PC-3 (cell line): Measurements from ENCODE around the gene COLEC11. TPM values are rescaled to one million over a fixed set of nuclear protein-coding genes. Genes with fewer than 3 reads are reported as not detected.

Source experiments
- ATAC-seq: fragments of 200-7000 bp; cut with Tn5 transposase; 2 replicates; pipeline ENCODE4 v1.9.1; 2020; ENCODE audit warnings: mild to moderate bottlenecking, moderate library complexity
- BruUV-seq: library from RNA; stranded (reverse); fragments of 400-500 nt; replicated peaks from 2 replicates; lab custom pipeline; 2021; lab: Mats Ljungman, UMichigan
- CTCF ChIA-PET: fragments of 300-600 bp; sonication (Branson Sonifier 250); formaldehyde crosslinking; loops from one replicate; lab custom pipeline; 2022; ENCODE audit warnings: antibody characterized with exemption; lab: Charles Lee
- POLR2A ChIA-PET: fragments of 300-600 bp; sonication (Branson Sonifier 250); formaldehyde crosslinking; loops from one replicate; lab custom pipeline; 2022; ENCODE audit warnings: antibody characterized with exemption; ENCODE audit not compliant: unreplicated experiment; lab: Charles Lee
- DNase-seq: peaks from one replicate; pipeline ENCODE4 v3.0.0-alpha.2; 2015
- H2AFZ ChIP-seq: fragments of 300-600 bp; sonication (generic); 2 replicates; pipeline ENCODE4 v1.6.0; 2016; ENCODE audit warnings: antibody characterized with exemption, low read length
- H3F3A ChIP-seq: fragments of 300-600 bp; sonication (generic); one replicate; pipeline ENCODE4 v1.6.0; 2017; ENCODE audit warnings: antibody characterized with exemption, low read length, control low read depth, mild to moderate bottlenecking; ENCODE audit not compliant: unreplicated experiment
- H3K27ac ChIP-seq: fragments of 300-600 bp; sonication (generic); 2 replicates; pipeline ENCODE4 v1.5.1; 2016; ENCODE audit warnings: mild to moderate bottlenecking, low read length
- H3K27me3 ChIP-seq: fragments of 300-600 bp; sonication (generic); 2 replicates; pipeline ENCODE4 v1.6.1; 2016; ENCODE audit warnings: low read length, mixed read lengths
- H3K36me3 ChIP-seq: fragments of 300-600 bp; sonication (generic); 2 replicates; pipeline ENCODE4 v1.6.1; 2016; ENCODE audit warnings: low read depth, mixed run types, low read length, mixed read lengths
- H3K4me1 ChIP-seq: fragments of 300-600 bp; sonication (generic); 2 replicates; pipeline ENCODE4 v1.5.1; 2016; ENCODE audit warnings: low read length; ENCODE audit not compliant: insufficient read depth
- H3K4me2 ChIP-seq: fragments of 300-600 bp; sonication (generic); 2 replicates; pipeline ENCODE4 v1.6.0; 2016; ENCODE audit warnings: low read length
- H3K4me3 ChIP-seq: fragments of 300-600 bp; sonication (generic); 2 replicates; pipeline ENCODE4 v1.5.1; 2016; ENCODE audit warnings: mild to moderate bottlenecking, low read length, mixed read lengths
- H3K79me2 ChIP-seq: fragments of 300-600 bp; sonication (generic); 2 replicates; pipeline ENCODE4 v1.6.1; 2017; ENCODE audit warnings: low read length, mixed read lengths
- H3K9ac ChIP-seq: fragments of 300-600 bp; sonication (generic); 2 replicates; pipeline ENCODE4 v1.6.0; 2016; ENCODE audit warnings: mild to moderate bottlenecking, low read length
- H3K9me2 ChIP-seq: fragments of 300-600 bp; sonication (generic); replicated peaks from 2 replicates; pipeline ENCODE4 v1.6.1; 2016; ENCODE audit warnings: mixed run types, low read length, mixed read lengths
- H3K9me3 ChIP-seq: fragments of 300-600 bp; sonication (generic); 2 replicates; pipeline ENCODE4 v1.6.1; 2016; ENCODE audit warnings: low read length, mixed read lengths
- H4K20me1 ChIP-seq: fragments of 300-600 bp; sonication (generic); 2 replicates; pipeline ENCODE4 v1.6.1; 2016; ENCODE audit warnings: low read length, mixed read lengths
- EZH2 ChIP-seq: fragments of 300-600 bp; sonication (generic); IDR thresholded peaks from one replicate; pipeline ENCODE4 v1.6.1; 2017; ENCODE audit warnings: antibody characterized with exemption, mild to moderate bottlenecking, low read length; ENCODE audit not compliant: unreplicated experiment
- EZH2phosphoT487 ChIP-seq: fragments of 300-600 bp; sonication (generic); IDR thresholded peaks from 2 replicates; pipeline ENCODE4 v1.6.1; 2018; ENCODE audit warnings: mild to moderate bottlenecking, antibody characterized with exemption, low read length, borderline replicate concordance
- intact Hi-C: fragments of 100-400 bp; cut with micrococcal nuclease; formaldehyde crosslinking; loops from 2 replicates; pipeline ENCODE4 v1.9.0; 2023
- total RNA-seq: library from RNA; depleted of rRNA; stranded (reverse); fragments of >200 nt; gene quantifications from 2 replicates; pipeline ENCODE4 v1.2.3, GENCODE V29; 2014
- TF ChIP-seq, protein P1 (sequence below): fragments of 300-600 bp; sonication (generic); conservative IDR thresholded peaks from 2 replicates; pipeline ENCODE4 v1.5.1; 2017; ENCODE audit warnings: antibody characterized with exemption, low read depth, mild to moderate bottlenecking, low read length

The COLEC11 gene
- total RNA-seq, 1 experiment from 2014 or later: 0.44 TPM

DNA sequence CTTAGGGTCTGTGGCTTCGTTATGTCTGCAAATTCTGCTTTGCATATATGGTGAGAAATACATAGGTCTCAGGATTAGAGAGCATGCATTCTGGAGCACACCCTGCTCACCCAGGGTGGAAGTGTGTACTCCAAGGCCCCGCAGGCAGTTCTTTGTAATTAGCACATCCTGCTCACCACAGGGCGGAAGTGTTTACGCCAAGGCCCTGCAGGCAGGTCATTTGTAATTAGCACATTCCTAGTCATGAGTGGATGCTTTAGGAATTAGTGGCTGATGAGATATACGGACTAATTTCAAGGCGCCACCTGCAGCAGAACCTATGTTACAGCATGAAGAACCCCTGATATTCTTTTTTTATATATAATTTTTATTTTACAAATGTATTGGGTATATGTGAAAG, 67.3 kb downstream of the COLEC11 start:
- H2AFZ ChIP-seq: no peak overlapping the region
- no peak overlapping the region for H3K4me3 ChIP-seq
- no peaks in the 10 kb centered on the region for H3F3A ChIP-seq
- ATAC-seq (no peak), DNase-seq (no peak)
- no peaks in the 10 kb centered on the region for H3K27me3 ChIP-seq
- no peaks in the 10 kb centered on the region for H3K9me2 ChIP-seq
- no peaks in the 10 kb centered on the region for H3K79me2 ChIP-seq
- no peaks in the 10 kb centered on the region for H3K4me1 ChIP-seq
- H3K36me3 ChIP-seq: no peaks in the 10 kb centered on the region
- CTCF ChIA-PET: no interaction called here
- intact Hi-C loops: no loop called here
- no peaks in the 10 kb centered on the region for H3K9me3 ChIP-seq
- H3K9ac ChIP-seq: no peak overlapping the region
- TF ChIP-seq, protein P1, sequence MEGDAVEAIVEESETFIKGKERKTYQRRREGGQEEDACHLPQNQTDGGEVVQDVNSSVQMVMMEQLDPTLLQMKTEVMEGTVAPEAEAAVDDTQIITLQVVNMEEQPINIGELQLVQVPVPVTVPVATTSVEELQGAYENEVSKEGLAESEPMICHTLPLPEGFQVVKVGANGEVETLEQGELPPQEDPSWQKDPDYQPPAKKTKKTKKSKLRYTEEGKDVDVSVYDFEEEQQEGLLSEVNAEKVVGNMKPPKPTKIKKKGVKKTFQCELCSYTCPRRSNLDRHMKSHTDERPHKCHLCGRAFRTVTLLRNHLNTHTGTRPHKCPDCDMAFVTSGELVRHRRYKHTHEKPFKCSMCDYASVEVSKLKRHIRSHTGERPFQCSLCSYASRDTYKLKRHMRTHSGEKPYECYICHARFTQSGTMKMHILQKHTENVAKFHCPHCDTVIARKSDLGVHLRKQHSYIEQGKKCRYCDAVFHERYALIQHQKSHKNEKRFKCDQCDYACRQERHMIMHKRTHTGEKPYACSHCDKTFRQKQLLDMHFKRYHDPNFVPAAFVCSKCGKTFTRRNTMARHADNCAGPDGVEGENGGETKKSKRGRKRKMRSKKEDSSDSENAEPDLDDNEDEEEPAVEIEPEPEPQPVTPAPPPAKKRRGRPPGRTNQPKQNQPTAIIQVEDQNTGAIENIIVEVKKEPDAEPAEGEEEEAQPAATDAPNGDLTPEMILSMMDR: no peak
- no peak for TF ChIP-seq EZH2phosphoT487
- BruUV-seq: no TSS peak
- no peak overlapping the region for H3K27ac ChIP-seq
- H4K20me1 ChIP-seq: no peaks in the 10 kb centered on the region
- H3K4me2 ChIP-seq: no peak overlapping the region
- POLR2A ChIA-PET: no interaction called here

DNA sequence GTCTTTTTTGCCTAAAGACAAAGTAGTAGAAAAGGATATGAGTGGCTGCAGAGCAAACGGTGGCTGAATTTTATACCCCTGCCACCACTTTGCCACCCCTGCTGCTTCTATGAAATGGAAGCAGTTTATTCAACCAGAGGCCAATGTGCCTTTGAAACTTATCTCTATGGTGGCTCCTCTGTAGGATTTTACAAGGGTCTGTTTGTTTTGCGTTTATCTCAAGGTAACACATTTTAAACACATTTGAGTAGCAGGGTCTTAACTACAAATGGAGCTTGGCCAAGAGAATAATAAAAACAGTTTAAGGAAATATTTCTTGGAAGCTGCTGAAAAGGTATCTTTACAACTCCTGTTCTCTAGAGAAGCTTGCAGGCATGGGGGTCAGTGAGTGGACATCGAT, 69.2 kb downstream of the COLEC11 start:
- H2AFZ ChIP-seq: no peak overlapping the region
- no peaks in the 10 kb centered on the region for H3K4me1 ChIP-seq
- no peak overlapping the region for H3K4me3 ChIP-seq
- no TSS peak for BruUV-seq
- no peak overlapping the region for H3K9ac ChIP-seq
- no peaks in the 10 kb centered on the region for H3K9me2 ChIP-seq
- H3K36me3 ChIP-seq: no peaks in the 10 kb centered on the region
- CTCF ChIA-PET: no interaction called here
- H3K9me3 ChIP-seq: no peaks in the 10 kb centered on the region
- no peak overlapping the region for H3K4me2 ChIP-seq
- TF ChIP-seq EZH2 (no peak), EZH2phosphoT487 (no peak)
- TF ChIP-seq, protein P1: no peak
- POLR2A ChIA-PET: no interaction called here
- no peaks in the 10 kb centered on the region for H3F3A ChIP-seq
- no peak overlapping the region for H3K27ac ChIP-seq
- DNase-seq (no peak), ATAC-seq (no peak)
- no peaks in the 10 kb centered on the region for H3K79me2 ChIP-seq
- H3K27me3 ChIP-seq: no peaks in the 10 kb centered on the region
- H4K20me1 ChIP-seq: no peaks in the 10 kb centered on the region
- intact Hi-C loops: no loop called here

DNA sequence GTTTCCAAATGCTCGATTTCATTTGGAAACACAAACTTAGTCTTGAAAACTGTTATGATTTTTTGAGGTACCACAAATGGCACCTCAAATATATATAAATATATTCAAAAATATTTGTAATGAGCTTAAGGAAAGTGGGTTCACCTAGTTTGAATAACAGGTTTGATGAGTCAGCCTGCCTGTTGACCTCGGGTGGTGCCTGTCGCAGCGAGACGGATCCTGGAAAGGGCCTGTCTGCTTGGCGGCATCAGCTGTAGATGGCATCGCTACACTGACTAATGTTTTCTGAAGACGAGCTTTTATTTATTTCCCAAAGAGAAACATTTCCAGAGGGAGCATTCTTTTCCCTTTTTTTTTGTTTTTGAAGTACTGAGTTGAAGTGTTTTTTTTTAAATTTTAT, 70.0 kb downstream of the COLEC11 start:
- no peak for TF ChIP-seq EZH2phosphoT487
- no TSS peak for BruUV-seq
- Histone ChIP-seq H3K9me2 (no peaks in the 10 kb centered on the region), H3F3A (no peaks in the 10 kb centered on the region), H2AFZ (no peak overlapping the region), H3K27me3 (no peaks in the 10 kb centered on the region), H3K27ac (no peak overlapping the region), H4K20me1 (no peaks in the 10 kb centered on the region), H3K9me3 (no peaks in the 10 kb centered on the region), H3K4me2 (no peak overlapping the region), H3K9ac (no peak overlapping the region), H3K4me1 (no peaks in the 10 kb centered on the region), H3K4me3 (no peak overlapping the region), H3K36me3 (no peaks in the 10 kb centered on the region), H3K79me2 (no peaks in the 10 kb centered on the region)
- ChIA-PET POLR2A (no interaction called here), CTCF (interaction anchor here (0.7 kb wide), 1 partner anchor 14 kb away, joined by 6 read pairs; no protein-coding TSS in a partner anchor)
- intact Hi-C loops: no loop called here
- ATAC-seq: no peak
- peak; percentile 24 for DNase-seq
